Adrenal gland (tissue), 12 donors: ENCODE data around the gene TBL3. TPM values are rescaled to one million over a fixed set of nuclear protein-coding genes. Genes with fewer than 3 reads are reported as not detected.

ENCODE experiments used
- DNase-seq, 7 donors: peaks; one replicate each; pipeline ENCODE4 v3.0.0-alpha.2; 2019 to 2020
- H3K27ac ChIP-seq, 5 donors: fragments of 200-600 bp; sonication (generic) in 4 of 5; 1 replicate in 3 of 5; 2 replicates in 2 of 5; pipeline versions ENCODE4 v1.5.1 to v1.8.0; 2016 to 2020; ENCODE audit warnings: mild to moderate bottlenecking in 1 of 5
- H3K27me3 ChIP-seq: fragments of 200-600 bp; 2 replicates; pipeline ENCODE4 v1.8.0; 2021
- H3K36me3 ChIP-seq, 2 donors: fragments of 200-600 bp; replicated peaks in 1 of 2; 1 replicate in 1 of 2; 2 replicates in 1 of 2; pipeline versions ENCODE4 v1.5.1 to v1.8.0; 2018 to 2022
- H3K4me1 ChIP-seq, 2 donors: fragments of 200-600 bp; replicated peaks in 1 of 2; 1 replicate in 1 of 2; 2 replicates in 1 of 2; pipeline versions ENCODE4 v1.5.1 to v1.8.0; 2018 to 2021
- H3K4me3 ChIP-seq, 4 donors: fragments of 200-600 bp; sonication (generic) in 3 of 4; one replicate each; pipeline ENCODE4 v1.5.1; 2016 to 2018
- H3K9me3 ChIP-seq, 3 donors: fragments of 200-600 bp; sonication (generic) in 1 of 3; replicated peaks in 1 of 3; 1 replicate in 2 of 3; 2 replicates in 1 of 3; pipeline versions ENCODE4 v1.5.1 to v1.8.0; 2016 to 2021
- POLR2A ChIP-seq, 2 donors: fragments of 450-650 bp; IDR thresholded peaks; one replicate each; pipeline ENCODE4 v1.6.1; 2017; ENCODE audit warnings: antibody characterized with exemption in 2 of 2, mild to moderate bottlenecking in 2 of 2, moderate library complexity in 1 of 2
- WGBS, 4 donors: extraction: QIAGEN DNeasy Blood & Tissue Kit in 2 of 4; methylation state at CpG; one replicate each; pipeline versions ENCODE4 v1.1.5 to v1.1.7; 2013 to 2017; 5-methylcytosine and 5-hydroxymethylcytosine counted together
- intact Hi-C, 2 donors: fragments of 100-400 bp; cut with DNase I; formaldehyde crosslinking; loops; one replicate each; pipeline versions ENCODE4 v1.14.1 to v1.15.0; 2022 to 2023
- polyA plus RNA-seq, 3 donors: library from polyadenylated mRNA; stranded (reverse); fragments of 200-250 nt in 2 of 3; fragments of 350-450 nt in 1 of 3; fragmentation: Illumina TruSeq in 1 of 3; extraction: RNeasy Lipid Tissue Mini Kit (QIAGEN cat#74804) in 1 of 3; gene quantifications; one replicate each; pipeline ENCODE4 v1.2.3, GENCODE V29; 2013 to 2014
- total RNA-seq, 9 donors: library from RNA; depleted of rRNA in 4 of 9; stranded (reverse); fragments of >200 nt in 4 of 9; fragments of 120-200 nt in 1 of 9; fragmentation: NEBNext Ultra II Directional in 1 of 9; extraction: Animal tissue kit (Norgen Biotek cat#: 25700) in 1 of 9; gene quantifications; one replicate each; pipeline versions ENCODE4 v1.1.0 to v1.2.4, GENCODE V29; 2013 to 2023
- TF ChIP-seq, protein P1 (sequence below), 6 experiments: fragments of 450-650 bp in 4 of 6; fragments of 200-600 bp in 2 of 6; sonication (generic) in 1 of 6; IDR thresholded peaks; 1 replicate in 5 of 6; 2 replicates in 1 of 6; pipeline versions ENCODE4 v1.5.1 to v1.8.0; 2016 to 2021; ENCODE audit warnings: antibody characterized with exemption in 6 of 6, mild to moderate bottlenecking in 2 of 6, moderate library complexity in 1 of 6
- donor health status: healthy with polysubstance abuse.
- donor health status: Bipolar disorder and iron deficiency.
- donor health status: DM: yes; HTN: yes; CAD: no.
- donor health status: DM: no; HTN: no; CAD: no.
- donor health status: DM: no; HTN: no; CAD: no.
- donor health status: DM: yes; HTN: yes; CAD: no.

TBL3 gene
- total and polyA plus RNA-seq, 12 donors, result 10.8 to 137 (median 36.2) TPM

- peak in 1 of 7 donors; percentile 19 for DNase-seq
- no peak overlapping the region for H3K27ac ChIP-seq
- WGBS, 4 donors, result 89 to 93% (median 90%) methylated on average over 16 to 21 of the region's 21 CpGs
- H3K27me3 ChIP-seq, result no peaks in the 10 kb centered on the region
- intact Hi-C loops, result no loop called here
- peaks cover 7 to 11% of the 10 kb centered on the region in 2 donors for H3K4me1 ChIP-seq
- peaks cover 0 to 8% of the 10 kb centered on the region in 2 donors for H3K36me3 ChIP-seq
- H3K9me3 ChIP-seq, result no peaks in the 10 kb centered on the region
- H3K4me3 ChIP-seq, result no peak overlapping the region
- TF ChIP-seq POLR2A (IDR thresholded peaks at IDR 0.05), result no peak
- TF ChIP-seq, protein P1, sequence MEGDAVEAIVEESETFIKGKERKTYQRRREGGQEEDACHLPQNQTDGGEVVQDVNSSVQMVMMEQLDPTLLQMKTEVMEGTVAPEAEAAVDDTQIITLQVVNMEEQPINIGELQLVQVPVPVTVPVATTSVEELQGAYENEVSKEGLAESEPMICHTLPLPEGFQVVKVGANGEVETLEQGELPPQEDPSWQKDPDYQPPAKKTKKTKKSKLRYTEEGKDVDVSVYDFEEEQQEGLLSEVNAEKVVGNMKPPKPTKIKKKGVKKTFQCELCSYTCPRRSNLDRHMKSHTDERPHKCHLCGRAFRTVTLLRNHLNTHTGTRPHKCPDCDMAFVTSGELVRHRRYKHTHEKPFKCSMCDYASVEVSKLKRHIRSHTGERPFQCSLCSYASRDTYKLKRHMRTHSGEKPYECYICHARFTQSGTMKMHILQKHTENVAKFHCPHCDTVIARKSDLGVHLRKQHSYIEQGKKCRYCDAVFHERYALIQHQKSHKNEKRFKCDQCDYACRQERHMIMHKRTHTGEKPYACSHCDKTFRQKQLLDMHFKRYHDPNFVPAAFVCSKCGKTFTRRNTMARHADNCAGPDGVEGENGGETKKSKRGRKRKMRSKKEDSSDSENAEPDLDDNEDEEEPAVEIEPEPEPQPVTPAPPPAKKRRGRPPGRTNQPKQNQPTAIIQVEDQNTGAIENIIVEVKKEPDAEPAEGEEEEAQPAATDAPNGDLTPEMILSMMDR (IDR thresholded peaks at IDR 0.05), result no peak
Observed at GRCh38 chr16:1944612-1945199, 27.1 kb upstream of the TBL3 start.

- H3K9me3 ChIP-seq, result no peaks in the 10 kb centered on the region
- H3K27me3 ChIP-seq, result no peaks in the 10 kb centered on the region
- TF ChIP-seq POLR2A (IDR thresholded peaks at IDR 0.05), result no peak
- TF ChIP-seq, protein P1 (IDR thresholded peaks at IDR 0.05), result no peak
- DNase-seq, result peak in 1 of 7 donors; percentile 18
- WGBS, 4 donors, result 80 to 87% (median 85%) methylated on average over 15 to 19 of the region's 19 CpGs
- peaks cover 7 to 11% of the 10 kb centered on the region in 2 donors for H3K4me1 ChIP-seq
- no peaks in the 10 kb centered on the region for H3K36me3 ChIP-seq
- H3K4me3 ChIP-seq, result no peak overlapping the region
- H3K27ac ChIP-seq, result no peak overlapping the region
- intact Hi-C loops, result no loop called here
Observed at GRCh38 chr16:1945559-1946391, 26.1 kb upstream of the TBL3 start.

DNA sequence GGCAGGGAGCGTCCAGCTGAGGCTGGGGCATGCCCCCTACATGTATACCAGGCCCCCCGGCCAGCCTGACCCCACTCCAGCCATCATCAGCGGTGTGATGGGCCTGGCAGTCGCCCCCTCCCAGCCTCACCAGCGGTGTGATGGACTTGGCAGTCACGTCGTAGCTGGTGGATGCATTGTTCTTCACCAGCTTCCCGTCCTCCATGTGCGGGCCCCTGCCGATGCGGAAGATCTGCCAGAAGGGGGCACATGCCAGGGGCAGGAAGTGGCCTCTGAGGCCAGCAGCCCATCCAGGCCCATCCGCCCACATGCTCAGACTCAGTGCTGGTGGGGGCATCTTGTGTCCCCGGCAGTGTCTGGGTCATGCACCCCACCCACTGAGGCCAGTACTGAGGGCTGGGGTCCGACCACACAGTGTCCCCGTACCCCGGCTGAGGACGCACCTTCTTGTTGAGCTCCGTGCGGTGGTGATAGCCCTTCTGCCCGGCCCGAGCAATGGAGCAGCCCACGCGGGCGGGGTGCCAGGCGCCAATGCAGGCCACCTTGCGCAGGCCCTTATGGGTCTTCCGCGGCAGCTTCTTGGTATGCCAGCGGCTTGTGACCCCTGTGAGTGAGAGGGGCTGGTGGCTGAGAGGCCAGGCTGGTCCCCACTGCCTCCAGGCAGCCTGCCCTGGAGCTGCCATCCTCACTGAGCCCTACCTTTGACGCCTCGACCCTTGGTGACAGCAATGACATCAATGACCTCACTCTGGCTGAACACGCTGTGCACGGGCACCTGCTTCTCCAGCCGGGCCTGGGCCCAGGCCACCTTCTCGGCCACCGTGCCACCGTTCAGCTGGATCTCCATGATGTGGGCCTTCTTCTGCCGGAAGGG, 25.1 kb upstream of the TBL3 start:
- WGBS, 4 donors, result 85 to 94% (median 86%) methylated on average over 6 to 38 of the region's 38 CpGs
- TF ChIP-seq, protein P1 (IDR thresholded peaks at IDR 0.05), result no peak
- no peak for TF ChIP-seq POLR2A (IDR thresholded peaks at IDR 0.05)
- intact Hi-C loops, result no loop called here
- Histone ChIP-seq H3K9me3 (no peaks in the 10 kb centered on the region), H3K4me1 (peaks cover 7 to 10% of the 10 kb centered on the region in 2 donors), H3K4me3 (no peak overlapping the region), H3K27ac (no peak overlapping the region), H3K27me3 (no peaks in the 10 kb centered on the region), H3K36me3 (no peaks in the 10 kb centered on the region)
- DNase-seq, result peak in 1 of 7 donors; percentile 20

GRCh38 chr16:1947369-1947670, 24.5 kb upstream of the TBL3 start:
- DNase-seq, result no peak
- no peaks in the 10 kb centered on the region for H3K9me3 ChIP-seq
- no peaks in the 10 kb centered on the region for H3K36me3 ChIP-seq
- WGBS, 4 donors, result 86 to 96% (median 90%) methylated on average over 5 to 9 of the region's 9 CpGs; no CpG with 5 or more reads in 1 of the 4 donors
- no peaks in the 10 kb centered on the region for H3K27me3 ChIP-seq
- intact Hi-C loops, result no loop called here
- peaks cover 4% of the 10 kb centered on the region in 2 donors for H3K4me1 ChIP-seq
- H3K27ac ChIP-seq, result no peak overlapping the region
- TF ChIP-seq, protein P1 (IDR thresholded peaks at IDR 0.05), result no peak
- TF ChIP-seq POLR2A (IDR thresholded peaks at IDR 0.05), result no peak
- H3K4me3 ChIP-seq, result no peak overlapping the region
